Measurements from ENCODE around the gene CFC1.
"Not testable (repeated sequence)": the region's sequence is repeated elsewhere in the genome, so short reads cannot be mapped to it uniquely, and the experiment has no call there.

The CFC1 gene

DNA sequence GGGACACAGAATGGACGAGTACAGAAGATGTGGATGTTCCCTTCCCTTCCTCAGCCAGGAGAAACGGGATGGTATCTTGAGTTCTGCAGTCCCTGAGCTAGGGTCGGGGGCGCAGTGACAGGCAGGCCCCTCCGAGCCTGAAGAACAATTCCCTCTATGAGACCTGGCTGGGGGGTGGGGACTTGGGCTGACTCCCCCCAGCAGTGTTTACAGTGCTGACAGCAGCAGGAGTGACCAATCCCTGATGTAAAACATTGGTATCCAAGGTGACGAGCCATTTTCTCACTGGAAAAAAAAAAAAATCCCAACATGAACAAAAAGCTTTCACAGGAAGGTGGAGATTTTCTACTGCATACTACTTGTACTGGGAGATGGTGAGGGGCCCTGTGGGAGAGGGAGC, at the start of gene CFC1:
Gene CFC1, minus strand, starts transcription at position 183 of the 400 bp plus-strand sequence. CDS start 288 bp downstream, outside the sequence.
- DNase-seq; in situ Hi-C loops (cut with HindIII; ENCODE audit: low pct_ligation_motif_present, low pct_unique_long_range_greater_than_20kb, low sequenced_read_pairs): not testable (repeated sequence)

DNA sequence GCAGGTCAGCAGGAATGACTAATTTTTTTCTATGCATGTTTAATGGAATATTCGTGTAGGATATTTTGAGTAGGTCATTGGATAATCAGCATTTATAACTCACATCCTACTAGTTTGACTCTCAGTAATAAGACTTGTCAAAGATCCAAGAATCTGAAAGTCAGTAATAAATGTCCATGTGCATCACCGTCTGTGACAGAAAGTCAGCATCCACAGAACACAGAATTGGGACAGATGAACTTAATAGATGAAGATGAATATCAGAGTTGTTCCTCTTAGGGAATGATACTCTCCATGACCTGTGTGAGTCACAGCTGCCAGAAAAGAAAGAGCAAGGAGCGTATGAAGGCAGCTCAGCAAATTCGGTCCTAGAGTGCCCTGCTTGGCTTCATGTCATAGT, 42.3 kb upstream of the CFC1 start:
- in situ Hi-C loops (cut with HindIII; ENCODE audit: low pct_ligation_motif_present, low pct_unique_long_range_greater_than_20kb, low sequenced_read_pairs); DNase-seq: not testable (repeated sequence)

DNA sequence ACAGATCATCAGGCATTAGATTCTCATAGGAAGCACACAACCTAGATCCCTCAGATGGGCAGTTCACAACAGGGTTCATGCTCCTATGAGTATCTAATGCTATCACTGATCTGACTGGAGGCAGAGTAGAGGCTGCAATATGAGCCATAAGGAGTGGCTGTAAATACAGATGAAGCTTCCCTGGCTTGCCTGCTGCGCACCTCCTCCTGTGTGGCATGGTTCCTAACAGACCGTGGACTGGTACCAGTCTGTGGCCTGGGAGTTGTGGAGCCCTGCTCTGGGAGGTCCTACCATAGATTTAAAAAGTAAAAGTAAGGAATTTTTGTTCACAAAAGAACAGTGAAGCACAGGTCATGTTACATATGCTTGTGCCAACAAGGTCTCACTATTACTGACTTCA, 39.6 kb upstream of the CFC1 start:
- in situ Hi-C loops (cut with HindIII; ENCODE audit: low pct_ligation_motif_present, low pct_unique_long_range_greater_than_20kb, low sequenced_read_pairs); DNase-seq: not testable (repeated sequence)

GRCh38 chr2:130628784-130629475, 29.6 kb upstream of the CFC1 start:
- in situ Hi-C loops (cut with HindIII; ENCODE audit: low pct_ligation_motif_present, low pct_unique_long_range_greater_than_20kb, low sequenced_read_pairs); DNase-seq: not testable (repeated sequence)

- DNase-seq; in situ Hi-C loops (cut with HindIII; ENCODE audit: low pct_ligation_motif_present, low pct_unique_long_range_greater_than_20kb, low sequenced_read_pairs): not testable (repeated sequence)
These were observed 11.8 kb upstream of the CFC1 start, which contains the start of gene POTEJ for GRCh38 chr2:130611140-130611539. Gene POTEJ (plus strand): TSS chr2:130611440. CDS start chr2:130611533, 93 bp downstream.

- DNase-seq; in situ Hi-C loops (cut with HindIII; ENCODE audit: low pct_ligation_motif_present, low pct_unique_long_range_greater_than_20kb, low sequenced_read_pairs): not testable (repeated sequence)
These were observed 11.1 kb upstream of the CFC1 start for GRCh38 chr2:130610486-130610885.

DNA sequence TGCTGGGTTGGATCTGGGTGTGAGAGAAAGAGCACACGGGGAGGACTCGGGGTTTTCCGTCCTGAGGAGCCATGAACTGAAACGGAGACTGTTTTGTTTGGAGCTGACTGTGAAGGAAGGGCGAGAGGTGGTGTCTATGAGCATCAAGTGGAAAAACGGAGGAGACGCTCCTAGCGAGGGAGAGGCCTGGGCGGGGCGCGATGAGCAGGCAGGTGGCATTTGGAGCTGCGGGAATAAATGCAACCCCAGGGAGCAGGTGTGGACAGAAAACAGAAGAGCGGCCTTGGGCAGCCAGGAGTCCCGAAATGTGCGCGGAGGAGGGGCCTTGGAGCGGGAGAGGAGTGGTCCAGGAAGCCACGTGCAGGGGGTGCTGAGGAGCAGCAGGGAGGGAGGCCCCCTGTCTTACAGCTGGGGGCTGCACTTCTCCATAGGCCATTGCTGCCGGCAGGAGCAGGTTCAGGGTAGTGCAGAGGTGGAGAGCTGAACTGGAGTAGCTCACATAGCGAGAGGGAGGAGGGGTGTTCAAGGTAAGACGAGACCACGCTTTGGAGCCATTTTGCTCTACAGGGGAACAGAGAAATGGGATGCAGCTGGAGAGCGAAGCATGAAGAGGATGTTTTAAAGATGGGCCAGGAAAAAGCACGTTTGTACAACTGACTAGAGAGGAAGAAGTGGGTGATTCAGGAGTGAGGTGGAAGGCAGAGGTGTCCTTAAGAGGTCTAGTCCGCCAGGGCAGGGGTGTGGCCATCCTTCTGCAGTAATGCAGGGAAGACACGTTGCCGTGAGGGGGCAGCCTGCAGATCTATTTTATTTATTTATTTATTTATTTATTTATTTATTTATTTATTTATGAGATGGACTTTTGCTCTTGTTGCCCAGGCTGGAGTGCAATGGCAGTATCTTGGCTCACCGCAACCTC, 9.9 kb upstream of the CFC1 start:
- DNase-seq; in situ Hi-C loops (cut with HindIII; ENCODE audit: low pct_ligation_motif_present, low pct_unique_long_range_greater_than_20kb, low sequenced_read_pairs): not testable (repeated sequence)

DNA sequence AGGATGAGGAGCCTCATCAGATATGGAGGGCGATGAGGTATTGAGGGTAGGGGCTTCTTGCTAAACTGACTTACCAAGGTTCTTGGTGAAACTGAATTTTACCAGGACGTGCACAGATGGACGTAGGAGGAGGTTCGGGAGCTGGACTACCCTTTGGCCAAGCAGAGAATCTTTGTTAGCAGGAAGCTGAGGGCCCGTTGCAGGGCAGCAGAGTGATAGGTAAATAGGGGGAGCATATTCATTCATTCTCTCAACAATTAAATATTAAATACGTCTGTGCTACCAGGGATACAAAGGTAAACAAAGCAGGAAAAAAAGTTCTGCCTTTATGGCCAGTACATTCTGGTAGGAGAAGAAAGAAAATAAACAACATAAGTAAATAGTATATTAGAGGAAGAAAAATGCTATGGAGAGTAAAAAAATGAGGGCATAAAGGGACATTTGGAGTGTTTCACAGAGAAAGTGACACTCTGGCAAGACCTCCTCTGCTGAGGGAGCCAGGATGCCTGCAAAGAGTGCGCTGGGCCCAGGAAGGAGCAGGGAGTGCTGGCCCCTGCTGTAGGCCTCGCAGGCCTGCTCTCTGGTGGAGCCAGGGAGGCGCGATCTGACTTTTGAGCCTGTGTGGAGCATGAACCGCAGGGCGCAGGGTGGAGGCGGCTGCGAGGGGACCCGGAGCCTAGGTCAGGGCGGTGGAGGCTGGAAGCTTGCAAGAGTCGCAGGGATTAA, 9.1 kb upstream of the CFC1 start:
- DNase-seq; in situ Hi-C loops (cut with HindIII; ENCODE audit: low pct_ligation_motif_present, low pct_unique_long_range_greater_than_20kb, low sequenced_read_pairs): not testable (repeated sequence)

GRCh38 chr2:130601648-130602302, 2.4 kb upstream of the CFC1 start:
- DNase-seq; in situ Hi-C loops (cut with HindIII; ENCODE audit: low pct_ligation_motif_present, low pct_unique_long_range_greater_than_20kb, low sequenced_read_pairs): not testable (repeated sequence)

GRCh38 chr2:130599926-130600325, 551 bp upstream of the CFC1 start:
- DNase-seq; in situ Hi-C loops (cut with HindIII; ENCODE audit: low pct_ligation_motif_present, low pct_unique_long_range_greater_than_20kb, low sequenced_read_pairs): not testable (repeated sequence)

DNA sequence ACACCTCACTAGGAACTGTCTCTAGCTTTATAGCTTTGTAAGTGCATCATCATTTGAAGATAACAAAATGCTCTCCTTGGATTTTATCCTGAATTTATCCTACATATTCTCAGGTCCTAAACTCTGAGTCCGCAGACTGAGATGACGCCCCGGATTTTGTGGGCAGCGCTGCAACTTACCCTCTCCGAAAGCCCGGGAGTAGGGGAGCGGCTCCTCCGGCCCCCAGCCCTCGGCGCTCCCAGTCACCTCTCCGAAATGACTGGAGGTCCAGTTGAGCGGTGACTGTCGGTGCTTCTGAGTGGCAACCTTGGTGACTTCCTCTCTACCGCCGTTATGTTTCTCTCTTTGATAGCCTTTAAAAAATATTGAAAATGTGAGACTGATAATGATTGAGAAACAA, 912 bp downstream of the CFC1 start:
- in situ Hi-C loops (cut with HindIII; ENCODE audit: low pct_ligation_motif_present, low pct_unique_long_range_greater_than_20kb, low sequenced_read_pairs); DNase-seq: not testable (repeated sequence)

DNA sequence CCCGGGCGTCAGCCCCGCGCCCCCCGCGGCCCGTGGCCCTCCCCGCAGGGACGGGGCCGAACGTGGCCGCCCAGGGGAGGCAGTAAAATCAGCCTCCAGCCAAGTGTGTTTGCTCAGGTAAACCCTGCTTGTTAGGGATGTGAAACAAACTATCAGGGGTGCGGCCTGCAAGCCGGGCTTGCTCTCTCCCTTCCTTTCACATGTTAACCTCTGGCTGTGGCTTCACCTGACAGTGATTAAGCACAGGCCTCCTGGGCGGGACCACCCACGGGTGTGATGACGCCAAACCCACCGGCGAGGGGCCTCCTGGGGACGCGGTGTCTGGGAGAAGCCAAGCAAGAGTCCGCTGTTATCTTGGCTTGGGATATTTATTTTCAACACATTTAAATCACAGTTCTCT, 1.4 kb downstream of the CFC1 start:
- DNase-seq; in situ Hi-C loops (cut with HindIII; ENCODE audit: low pct_ligation_motif_present, low pct_unique_long_range_greater_than_20kb, low sequenced_read_pairs): not testable (repeated sequence)

DNA sequence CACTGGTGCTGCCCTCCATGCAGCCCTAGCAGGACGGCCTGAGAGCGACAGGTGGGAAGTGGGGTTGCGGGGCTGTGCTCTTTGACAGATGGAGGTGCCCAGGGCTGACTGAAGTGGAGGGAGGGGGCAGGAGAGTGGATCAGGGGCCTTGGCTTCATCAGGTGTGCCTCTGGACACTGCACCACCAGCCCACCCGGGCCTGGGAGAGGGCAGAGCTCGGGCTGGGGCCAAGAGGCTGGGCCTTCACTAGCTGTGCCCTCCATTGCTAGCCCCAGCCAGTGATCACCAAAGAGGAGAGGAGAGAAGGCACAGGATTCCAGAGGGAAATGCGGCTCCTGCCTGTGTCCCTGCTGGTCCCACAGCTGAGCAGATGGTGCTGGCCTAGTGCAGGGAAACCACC, 2.6 kb downstream of the CFC1 start:
- in situ Hi-C loops (cut with HindIII; ENCODE audit: low pct_ligation_motif_present, low pct_unique_long_range_greater_than_20kb, low sequenced_read_pairs); DNase-seq: not testable (repeated sequence)

- DNase-seq; in situ Hi-C loops (cut with HindIII; ENCODE audit: low pct_ligation_motif_present, low pct_unique_long_range_greater_than_20kb, low sequenced_read_pairs): not testable (repeated sequence)
These were observed 5.4 kb downstream of the CFC1 start for GRCh38 chr2:130594011-130594410.

DNA sequence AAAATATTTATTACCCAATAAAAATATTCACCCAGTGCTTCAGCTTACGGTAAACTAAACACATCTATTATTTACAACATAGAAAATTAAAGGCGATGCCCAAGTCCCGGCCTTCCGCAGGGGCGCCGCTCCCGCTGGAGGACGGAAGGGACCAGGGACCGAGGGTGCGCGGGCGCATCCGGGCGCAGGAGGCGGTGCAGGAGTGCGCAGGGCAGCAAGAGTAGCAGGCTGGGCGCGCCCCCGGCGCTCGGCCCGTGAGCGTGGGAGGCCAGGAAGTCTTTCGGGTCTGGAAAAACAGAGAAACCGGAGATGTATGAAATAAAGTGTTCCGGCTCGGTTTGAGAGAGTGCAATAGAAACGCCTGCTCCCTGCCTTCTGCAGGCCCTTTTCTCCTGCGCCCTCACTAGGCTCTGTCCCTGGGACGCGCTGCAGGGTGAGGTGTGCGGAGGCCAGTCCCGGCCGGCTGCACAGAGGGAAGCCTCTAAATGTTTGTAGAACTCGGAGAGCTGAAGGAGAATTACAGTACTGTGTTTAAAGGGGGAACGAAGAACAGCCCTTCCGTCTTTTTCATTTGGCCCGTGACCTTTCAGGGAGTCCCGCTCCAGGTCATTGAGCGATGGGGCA, 6.5 kb downstream of the CFC1 start:
- in situ Hi-C loops (cut with HindIII; ENCODE audit: low pct_ligation_motif_present, low pct_unique_long_range_greater_than_20kb, low sequenced_read_pairs): not testable (repeated sequence)

GRCh38 chr2:130590842-130591359, 8.5 kb downstream of the CFC1 start:
- in situ Hi-C loops (cut with HindIII; ENCODE audit: low pct_ligation_motif_present, low pct_unique_long_range_greater_than_20kb, low sequenced_read_pairs); DNase-seq: not testable (repeated sequence)

More for the DNA sequence above, 6.5 kb downstream of the CFC1 start:
- DNase-seq: not testable (repeated sequence)

- in situ Hi-C loops (cut with HindIII; ENCODE audit: low pct_ligation_motif_present, low pct_unique_long_range_greater_than_20kb, low sequenced_read_pairs): not testable (repeated sequence)
These were observed 9.1 kb downstream of the CFC1 start for GRCh38 chr2:130590170-130590841.

More at GRCh38 chr2:130590170-130590841, 9.1 kb downstream of the CFC1 start:
- DNase-seq: not testable (repeated sequence)
